ENCODE results near the gene GATAD2B. TPM values are rescaled to one million over a fixed set of nuclear protein-coding genes. Genes with fewer than 3 reads are reported as not detected.
"Not testable (repeated sequence)": the region's sequence is repeated elsewhere in the genome, so short reads cannot be mapped to it uniquely, and the experiment has no call there.

Gene GATAD2B
- total and polyA plus RNA-seq, 4 donors = 4.6 to 41.7 (median 13.4) TPM

DNA sequence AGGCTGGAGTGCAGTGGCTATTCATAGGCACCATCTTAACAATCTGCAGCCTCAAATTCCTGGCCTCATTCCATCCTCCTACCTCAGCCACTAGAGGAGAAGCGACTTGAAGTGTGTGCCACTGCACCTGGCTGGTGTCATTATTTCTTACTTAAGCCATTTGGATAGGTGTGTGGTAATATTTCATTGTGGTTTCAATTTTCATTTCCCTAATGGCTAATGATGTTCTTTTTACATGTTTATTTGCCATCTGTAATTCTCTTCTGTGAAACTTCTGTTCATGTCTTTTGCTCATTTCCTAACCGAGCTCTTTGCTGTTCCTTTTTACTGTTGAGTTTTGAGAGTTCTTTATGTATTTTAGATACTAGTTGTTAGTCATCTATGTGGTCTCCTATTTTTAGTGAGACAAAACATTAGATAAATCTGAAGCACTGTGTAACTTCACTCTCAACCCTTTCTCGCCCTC is 80.7 kb downstream of the GATAD2B start:
- H3K4me3 ChIP-seq = no peak overlapping the region
- peaks cover 0 to 6% (median 0%) of the 10 kb centered on the region in 5 donors for H3K4me1 ChIP-seq (ENCODE audit: control insufficient read depth in 5 of 5, insufficient read depth in 5 of 5, low read length in 5 of 5)
- no peak overlapping the region for H3K9ac ChIP-seq (ENCODE audit: insufficient read depth in 1 of 2, low read length in 2 of 2)
- H3K9me3 ChIP-seq (ENCODE audit: control insufficient read depth in 4 of 4, insufficient read depth in 3 of 4, low read length in 3 of 4) = no peaks in the 10 kb centered on the region
- 64 to 70% methylated on average over 3 of the region's 3 CpGs for WGBS, 2 donors
- DNase-seq = no peak
- H3K27me3 ChIP-seq (ENCODE audit: control insufficient read depth in 3 of 3, insufficient read depth in 3 of 3, low read length in 2 of 3) = no peaks in the 10 kb centered on the region
- TF ChIP-seq, protein P1, sequence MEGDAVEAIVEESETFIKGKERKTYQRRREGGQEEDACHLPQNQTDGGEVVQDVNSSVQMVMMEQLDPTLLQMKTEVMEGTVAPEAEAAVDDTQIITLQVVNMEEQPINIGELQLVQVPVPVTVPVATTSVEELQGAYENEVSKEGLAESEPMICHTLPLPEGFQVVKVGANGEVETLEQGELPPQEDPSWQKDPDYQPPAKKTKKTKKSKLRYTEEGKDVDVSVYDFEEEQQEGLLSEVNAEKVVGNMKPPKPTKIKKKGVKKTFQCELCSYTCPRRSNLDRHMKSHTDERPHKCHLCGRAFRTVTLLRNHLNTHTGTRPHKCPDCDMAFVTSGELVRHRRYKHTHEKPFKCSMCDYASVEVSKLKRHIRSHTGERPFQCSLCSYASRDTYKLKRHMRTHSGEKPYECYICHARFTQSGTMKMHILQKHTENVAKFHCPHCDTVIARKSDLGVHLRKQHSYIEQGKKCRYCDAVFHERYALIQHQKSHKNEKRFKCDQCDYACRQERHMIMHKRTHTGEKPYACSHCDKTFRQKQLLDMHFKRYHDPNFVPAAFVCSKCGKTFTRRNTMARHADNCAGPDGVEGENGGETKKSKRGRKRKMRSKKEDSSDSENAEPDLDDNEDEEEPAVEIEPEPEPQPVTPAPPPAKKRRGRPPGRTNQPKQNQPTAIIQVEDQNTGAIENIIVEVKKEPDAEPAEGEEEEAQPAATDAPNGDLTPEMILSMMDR (IDR thresholded peaks at IDR 0.05; ENCODE audit: control extremely low read depth, extremely low read depth) = no peak
- peaks cover 0 to 1% (median 0%) of the 10 kb centered on the region in 4 donors for H3K36me3 ChIP-seq (ENCODE audit: control insufficient read depth in 4 of 4, insufficient read depth in 4 of 4, low read length in 4 of 4)
- ATAC-seq (ENCODE audit: insufficient read depth, low FRiP score) = no peak
- H3K27ac ChIP-seq (ENCODE audit: low read depth in 1 of 2, low read length in 1 of 2) = no peak overlapping the region

DNA sequence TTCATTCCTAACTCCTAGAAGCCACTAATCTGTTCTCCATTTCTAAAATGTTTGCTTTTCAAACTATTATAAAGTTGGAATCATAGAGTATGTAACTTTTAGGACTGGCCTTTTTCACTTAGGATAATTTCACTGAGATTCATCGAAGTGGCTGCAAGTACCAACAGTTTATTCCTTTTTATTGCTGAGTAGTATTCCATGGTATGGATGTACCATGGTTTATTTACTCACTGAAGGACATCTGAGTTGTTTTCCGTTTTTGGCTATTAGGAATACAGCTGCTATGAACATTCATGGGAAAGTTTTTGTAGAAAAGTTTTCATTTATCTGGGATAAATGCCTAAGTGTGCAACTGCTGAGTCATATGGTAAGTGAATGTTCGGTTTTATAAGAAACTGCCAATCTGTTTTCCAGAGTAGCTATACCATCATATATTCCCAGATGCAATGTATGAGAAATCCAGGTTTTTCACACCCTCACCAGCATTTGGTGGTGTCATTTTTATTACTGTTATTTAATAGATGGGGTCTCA is 81.2 kb downstream of the GATAD2B start:
- no peak overlapping the region for H3K9ac ChIP-seq (ENCODE audit: insufficient read depth in 1 of 2, low read length in 2 of 2)
- 89 to 93% methylated on average over 3 of the region's 3 CpGs for WGBS, 2 donors
- H3K27ac ChIP-seq (ENCODE audit: low read depth in 1 of 2, low read length in 1 of 2) = no peak overlapping the region
- peaks cover 0 to 6% (median 0%) of the 10 kb centered on the region in 5 donors for H3K4me1 ChIP-seq (ENCODE audit: control insufficient read depth in 5 of 5, insufficient read depth in 5 of 5, low read length in 5 of 5)
- TF ChIP-seq, protein P1 (IDR thresholded peaks at IDR 0.05; ENCODE audit: control extremely low read depth, extremely low read depth) = no peak
- no peaks in the 10 kb centered on the region for H3K9me3 ChIP-seq (ENCODE audit: control insufficient read depth in 4 of 4, insufficient read depth in 3 of 4, low read length in 3 of 4)
- no peak for DNase-seq
- ATAC-seq (ENCODE audit: insufficient read depth, low FRiP score) = no peak
- H3K36me3 ChIP-seq (ENCODE audit: control insufficient read depth in 4 of 4, insufficient read depth in 4 of 4, low read length in 4 of 4) = peaks cover 0 to 1% (median 0%) of the 10 kb centered on the region in 4 donors
- no peak overlapping the region for H3K4me3 ChIP-seq
- H3K27me3 ChIP-seq (ENCODE audit: control insufficient read depth in 3 of 3, insufficient read depth in 3 of 3, low read length in 2 of 3) = no peaks in the 10 kb centered on the region

DNA sequence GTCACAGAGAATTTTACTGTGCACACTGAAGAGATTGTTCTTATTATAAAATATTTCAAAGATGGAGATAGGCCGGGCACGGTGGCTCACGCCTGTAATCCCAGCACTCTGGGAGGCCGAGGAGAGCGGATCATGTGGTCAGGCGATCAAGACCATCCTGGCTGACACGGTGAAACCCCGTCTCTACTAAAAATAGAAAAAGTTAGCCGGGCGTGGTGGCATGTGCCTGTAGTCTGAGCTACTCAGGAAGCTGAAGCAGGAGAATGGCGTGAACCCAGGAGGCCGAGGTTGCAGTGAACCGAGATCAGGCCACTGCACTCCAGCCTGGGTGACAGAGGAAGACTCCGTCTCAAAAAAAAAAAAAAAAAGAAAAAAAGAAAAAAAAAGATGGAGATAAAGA is 82.0 kb downstream of the GATAD2B start:
- not testable (repeated sequence) for H3K9ac ChIP-seq (ENCODE audit: insufficient read depth in 1 of 2, low read length in 2 of 2); H3K9me3 ChIP-seq (ENCODE audit: control insufficient read depth in 4 of 4, insufficient read depth in 3 of 4, low read length in 3 of 4); ATAC-seq (ENCODE audit: insufficient read depth, low FRiP score); H3K27ac ChIP-seq (ENCODE audit: low read depth in 1 of 2, low read length in 1 of 2); H3K4me1 ChIP-seq (ENCODE audit: control insufficient read depth in 5 of 5, insufficient read depth in 5 of 5, low read length in 5 of 5); DNase-seq; H3K36me3 ChIP-seq (ENCODE audit: control insufficient read depth in 4 of 4, insufficient read depth in 4 of 4, low read length in 4 of 4); H3K4me3 ChIP-seq; H3K27me3 ChIP-seq (ENCODE audit: control insufficient read depth in 3 of 3, insufficient read depth in 3 of 3, low read length in 2 of 3)
- 82 to 84% methylated on average over 14 of the region's 14 CpGs for WGBS, 2 donors

DNA sequence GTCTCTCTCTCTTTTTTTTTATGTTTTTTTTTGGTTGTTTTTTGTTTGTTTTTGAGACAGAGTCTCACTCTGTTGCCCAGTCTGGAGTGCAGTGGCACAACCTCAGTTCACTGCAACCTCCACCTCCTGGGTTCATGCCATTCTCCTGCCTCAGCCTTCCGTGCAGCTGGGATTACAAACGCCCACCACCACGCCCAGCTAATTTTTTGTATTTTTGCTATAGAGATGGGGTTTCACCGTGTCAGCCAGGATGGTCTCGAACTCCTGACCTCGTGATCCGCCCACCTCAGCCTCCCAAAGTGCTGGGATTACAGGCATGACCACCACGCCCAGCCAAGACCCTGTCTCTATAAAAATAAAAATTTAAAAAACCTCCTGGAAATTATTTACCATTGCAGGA is 88.8 kb downstream of the GATAD2B start:
- not testable (repeated sequence) for H3K9me3 ChIP-seq (ENCODE audit: control insufficient read depth in 4 of 4, insufficient read depth in 3 of 4, low read length in 3 of 4); DNase-seq; H3K27ac ChIP-seq (ENCODE audit: low read depth in 1 of 2, low read length in 1 of 2); H3K4me3 ChIP-seq; H3K9ac ChIP-seq (ENCODE audit: insufficient read depth in 1 of 2, low read length in 2 of 2); H3K36me3 ChIP-seq (ENCODE audit: control insufficient read depth in 4 of 4, insufficient read depth in 4 of 4, low read length in 4 of 4); H3K27me3 ChIP-seq (ENCODE audit: control insufficient read depth in 3 of 3, insufficient read depth in 3 of 3, low read length in 2 of 3); H3K4me1 ChIP-seq (ENCODE audit: control insufficient read depth in 5 of 5, insufficient read depth in 5 of 5, low read length in 5 of 5); ATAC-seq (ENCODE audit: insufficient read depth, low FRiP score)
- 96 to 99% methylated on average over 8 of the region's 8 CpGs for WGBS, 2 donors

Measured in lung (tissue), 12 donors.